Keratinocyte (primary cell): Measurements from ENCODE around the gene FBXL13. TPM values are rescaled to one million over a fixed set of nuclear protein-coding genes. Genes with fewer than 3 reads are reported as not detected.

Source experiments
- DNase-seq: peaks from one replicate; pipeline ENCODE4 v3.0.0-alpha.2; 2011; ENCODE audit warnings: low read depth, missing footprints, low spot score
- FAIRE-seq: peaks from 2 replicates; lab custom pipeline; 2011; peaks lifted over from hg19 to GRCh38; lab: Jason Lieb, UNC
- H2AFZ ChIP-seq: 2 replicates; pipeline ENCODE4 v1.6.0; 2012; ENCODE audit warnings: low read length, control low read depth, inconsistent platforms; ENCODE audit not compliant: control insufficient read depth
- H3K27ac ChIP-seq: 2 replicates; pipeline ENCODE4 v1.5.1; 2011; ENCODE audit warnings: low read length; ENCODE audit not compliant: control insufficient read depth, insufficient read depth
- H3K27me3 ChIP-seq: 3 replicates; pipeline ENCODE4 v1.6.0; 2011; ENCODE audit warnings: low read length; ENCODE audit not compliant: control insufficient read depth, insufficient read depth; ENCODE audit errors: extremely low read depth
- H3K36me3 ChIP-seq, 2 experiments: 2 replicates in 1 of 2; 3 replicates in 1 of 2; pipeline ENCODE4 v1.5.1; 2011; ENCODE audit warnings: low read length in 2 of 2, mild to moderate bottlenecking in 1 of 2; ENCODE audit not compliant: control insufficient read depth in 2 of 2, insufficient read depth in 2 of 2; ENCODE audit errors: extremely low read depth in 1 of 2
- H3K4me1 ChIP-seq: 3 replicates; pipeline ENCODE4 v1.5.1; 2011; ENCODE audit warnings: low read length; ENCODE audit not compliant: control insufficient read depth, insufficient read depth; ENCODE audit errors: extremely low read depth
- H3K4me2 ChIP-seq: 3 replicates; pipeline ENCODE4 v1.6.0; 2011; ENCODE audit warnings: low read depth, low read length; ENCODE audit not compliant: control insufficient read depth, insufficient read depth; ENCODE audit errors: extremely low read depth
- H3K4me3 ChIP-seq, 3 experiments: fragments of 200-600 bp in 1 of 3; sonication (generic) in 1 of 3; 2 replicates in 2 of 3; 3 replicates in 1 of 3; pipeline ENCODE4 v1.5.1; 2011 to 2016; ENCODE audit warnings: low read length in 3 of 3, mild to moderate bottlenecking in 3 of 3, control low read depth in 2 of 3, inconsistent platforms in 1 of 3, low read depth in 1 of 3, mixed read lengths in 1 of 3, mixed run types in 1 of 3, moderate library complexity in 1 of 3; ENCODE audit not compliant: control insufficient read depth in 2 of 3, insufficient read depth in 2 of 3; ENCODE audit errors: extremely low read depth in 1 of 3
- H3K79me2 ChIP-seq: 2 replicates; pipeline ENCODE4 v1.6.0; 2012; ENCODE audit warnings: low read length; ENCODE audit not compliant: control insufficient read depth, insufficient read depth
- H3K9ac ChIP-seq: 3 replicates; pipeline ENCODE4 v1.6.0; 2011; ENCODE audit warnings: low read length; ENCODE audit not compliant: control insufficient read depth, insufficient read depth; ENCODE audit errors: extremely low read depth
- H3K9me1 ChIP-seq: 3 replicates; pipeline ENCODE4 v1.6.0; 2011; ENCODE audit warnings: low read length; ENCODE audit not compliant: control insufficient read depth, insufficient read depth; ENCODE audit errors: extremely low read depth
- H3K9me3 ChIP-seq: 2 replicates; pipeline ENCODE4 v1.5.1; 2012; ENCODE audit warnings: low read depth, low read length; ENCODE audit not compliant: control insufficient read depth
- H4K20me1 ChIP-seq: 3 replicates; pipeline ENCODE4 v1.6.0; 2011; ENCODE audit warnings: low read length; ENCODE audit not compliant: control insufficient read depth, insufficient read depth; ENCODE audit errors: extremely low read depth
- EZH2 ChIP-seq: IDR thresholded peaks from one replicate; pipeline ENCODE4 v1.6.1; 2012; ENCODE audit warnings: inconsistent platforms, mild to moderate bottlenecking, low read length, moderate library complexity
- dilution Hi-C: fragments of 300-500 bp; cut with MboI; formaldehyde crosslinking; loops from one replicate; pipeline ENCODE4 v1.7.0; 2020; ENCODE audit warnings: low sequenced_read_pairs; ENCODE audit not compliant: extremely low pct_ligation_motif_present
- polyA plus RNA-seq, 5 experiments: library from polyadenylated mRNA; depleted of rRNA in 3 of 5; stranded (reverse) in 3 of 5; stranded (forward) in 1 of 5; unstranded in 1 of 5; fragments of >200 nt; gene quantifications; 1 replicate in 1 of 5; 2 replicates in 3 of 5; 3 replicates in 1 of 5; pipeline versions ENCODE4 v1.2.1 to v1.2.3, GENCODE V29; 2011 to 2012; ENCODE audit warnings: missing spikeins in 2 of 5, low read depth in 1 of 5, low replicate concordance in 1 of 5
- TF ChIP-seq, protein P1 (sequence below), 3 experiments: IDR thresholded peaks in 1 of 3; conservative IDR thresholded peaks in 1 of 3; optimal IDR thresholded peaks in 1 of 3; 2 replicates in 2 of 3; 3 replicates in 1 of 3; pipeline versions ENCODE3 to v1.5.1; 2011; ENCODE audit warnings: low read length in 3 of 3, mild to moderate bottlenecking in 3 of 3, moderate library complexity in 2 of 3, control low read depth in 1 of 3, inconsistent platforms in 1 of 3; ENCODE audit not compliant: insufficient read depth in 2 of 3; ENCODE audit errors: extremely low read depth in 1 of 3

The FBXL13 gene
- polyA plus RNA-seq, 1 donor (not counting 4 experiments of a cell fraction or from before 2014, with no cell fraction given): 0.20 TPM

DNA sequence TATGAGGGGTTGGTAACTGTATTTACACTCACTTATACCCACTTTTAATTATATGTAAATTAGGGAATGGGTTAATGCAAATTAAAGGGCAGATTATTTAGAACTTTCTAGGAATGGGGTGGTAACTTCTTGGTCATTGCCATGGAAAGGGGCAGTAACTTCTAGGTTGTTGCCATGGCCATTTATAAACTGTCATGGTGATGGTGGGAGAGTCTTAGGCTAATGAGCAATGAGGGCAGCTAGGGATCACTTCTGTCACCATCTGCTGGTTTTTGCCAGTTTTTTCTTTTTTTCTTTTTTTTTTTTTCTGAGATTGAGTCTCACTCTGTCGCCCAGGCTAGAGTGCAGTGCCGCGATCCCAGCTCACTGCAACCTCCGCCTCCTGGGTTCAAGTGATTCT, 41.2 kb upstream of the FBXL13 start:
- Histone ChIP-seq H4K20me1 (no peaks in the 10 kb centered on the region), H3K27ac (no peak overlapping the region), H3K36me3 (no peaks in the 10 kb centered on the region), H3K4me1 (peaks cover 5% of the 10 kb centered on the region), H3K27me3 (no peaks in the 10 kb centered on the region), H2AFZ (no peak overlapping the region), H3K9me3 (no peaks in the 10 kb centered on the region), H3K4me3 (no peak overlapping the region), H3K4me2 (no peak overlapping the region), H3K9ac (no peak overlapping the region), H3K79me2 (no peaks in the 10 kb centered on the region), H3K9me1 (no peaks in the 10 kb centered on the region)
- FAIRE-seq: no peak
- dilution Hi-C loops: no loop called here
- TF ChIP-seq, protein P1, sequence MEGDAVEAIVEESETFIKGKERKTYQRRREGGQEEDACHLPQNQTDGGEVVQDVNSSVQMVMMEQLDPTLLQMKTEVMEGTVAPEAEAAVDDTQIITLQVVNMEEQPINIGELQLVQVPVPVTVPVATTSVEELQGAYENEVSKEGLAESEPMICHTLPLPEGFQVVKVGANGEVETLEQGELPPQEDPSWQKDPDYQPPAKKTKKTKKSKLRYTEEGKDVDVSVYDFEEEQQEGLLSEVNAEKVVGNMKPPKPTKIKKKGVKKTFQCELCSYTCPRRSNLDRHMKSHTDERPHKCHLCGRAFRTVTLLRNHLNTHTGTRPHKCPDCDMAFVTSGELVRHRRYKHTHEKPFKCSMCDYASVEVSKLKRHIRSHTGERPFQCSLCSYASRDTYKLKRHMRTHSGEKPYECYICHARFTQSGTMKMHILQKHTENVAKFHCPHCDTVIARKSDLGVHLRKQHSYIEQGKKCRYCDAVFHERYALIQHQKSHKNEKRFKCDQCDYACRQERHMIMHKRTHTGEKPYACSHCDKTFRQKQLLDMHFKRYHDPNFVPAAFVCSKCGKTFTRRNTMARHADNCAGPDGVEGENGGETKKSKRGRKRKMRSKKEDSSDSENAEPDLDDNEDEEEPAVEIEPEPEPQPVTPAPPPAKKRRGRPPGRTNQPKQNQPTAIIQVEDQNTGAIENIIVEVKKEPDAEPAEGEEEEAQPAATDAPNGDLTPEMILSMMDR (optimal IDR thresholded peaks at IDR 0.05 in 1 of 3, IDR thresholded peaks at IDR 0.05 in 1 of 3, conservative IDR thresholded peaks at IDR 0.05 in 1 of 3; ENCODE audit: extremely low read depth in 1 of 3, insufficient read depth in 2 of 3, low read length in 3 of 3): no peak
- no peak for TF ChIP-seq EZH2
- no peak for DNase-seq

GRCh38 chr7:103114576-103115008, 40.0 kb upstream of the FBXL13 start:
- Histone ChIP-seq H3K4me1 (peaks cover 5% of the 10 kb centered on the region), H3K9me1 (no peaks in the 10 kb centered on the region), H3K9me3 (no peaks in the 10 kb centered on the region), H3K27me3 (no peaks in the 10 kb centered on the region), H3K4me2 (no peak overlapping the region), H3K4me3 (no peak overlapping the region), H3K36me3 (no peaks in the 10 kb centered on the region), H3K9ac (no peak overlapping the region), H4K20me1 (no peaks in the 10 kb centered on the region), H3K27ac (no peak overlapping the region), H2AFZ (no peak overlapping the region), H3K79me2 (no peaks in the 10 kb centered on the region)
- FAIRE-seq (no peak), DNase-seq (no peak)
- TF ChIP-seq, protein P1 (optimal IDR thresholded peaks at IDR 0.05 in 1 of 3, IDR thresholded peaks at IDR 0.05 in 1 of 3, conservative IDR thresholded peaks at IDR 0.05 in 1 of 3; ENCODE audit: extremely low read depth in 1 of 3, insufficient read depth in 2 of 3, low read length in 3 of 3): no peak
- dilution Hi-C loops: no loop called here
